ENCODE data around the gene MGLL. TPM values are rescaled to one million over a fixed set of nuclear protein-coding genes. Genes with fewer than 3 reads are reported as not detected.
A peak's percentile ranks its signal among the peaks of the same experiment; 100 is the strongest.
"Not testable (repeated sequence)": the region's sequence is repeated elsewhere in the genome, so short reads cannot be mapped to it uniquely, and the experiment has no call there.

The MGLL gene
- total RNA-seq, 6 experiments from 2014 or later: 97.0 to 168 (median 115) TPM

GRCh38 chr3:127685708-127686511 is 136.4 kb downstream of the MGLL start:
- Histone ChIP-seq H3K4me1 (no peaks in the 10 kb centered on the region), H3K27me3 (no peaks in the 10 kb centered on the region), H3K9me3 (no peaks in the 10 kb centered on the region), H3K27ac (no peak overlapping the region), H3K4me3 (no peak overlapping the region), H3K36me3 (no peaks in the 10 kb centered on the region)
- WGBS (ENCODE audit: insufficient coverage, low coverage, low lambda C conversion rate, missing lambda C conversion rate): 95% methylated on average over 3 of the region's 4 CpGs
- intact Hi-C loops (cut with DNase I): no loop called here
- TF ChIP-seq POLR2A (IDR thresholded peaks at IDR 0.05) (no peak), CTCF (IDR thresholded peaks at IDR 0.05) (no peak)
- ATAC-seq (peak in 1 of 4 donors; percentile 51), DNase-seq (peak in 1 of 3 donors; percentile 22)

GRCh38 chr3:127684871-127685707 is 137.2 kb downstream of the MGLL start:
- 70% methylated on average over 2 of the region's 22 CpGs for WGBS (ENCODE audit: insufficient coverage, low coverage, low lambda C conversion rate, missing lambda C conversion rate)
- DNase-seq: peak; percentile 18 to 49 (median 42)

GRCh38 chr3:127682561-127682960 is 139.8 kb downstream of the MGLL start:
- Histone ChIP-seq H3K9me3 (no peaks in the 10 kb centered on the region), H3K4me3 (no peak overlapping the region), H3K27me3 (no peaks in the 10 kb centered on the region), H3K4me1 (no peaks in the 10 kb centered on the region), H3K36me3 (no peaks in the 10 kb centered on the region), H3K27ac (no peak overlapping the region)
- 80% methylated on average over 2 of the region's 8 CpGs for WGBS (ENCODE audit: insufficient coverage, low coverage, low lambda C conversion rate, missing lambda C conversion rate)
- intact Hi-C loops (cut with DNase I): no loop called here
- no peak for ATAC-seq
- TF ChIP-seq POLR2A (IDR thresholded peaks at IDR 0.05) (no peak), CTCF (IDR thresholded peaks at IDR 0.05) (no peak)
- DNase-seq: peak; percentile 8 to 49 (median 44)

More at GRCh38 chr3:127684871-127685707, 137.2 kb downstream of the MGLL start:
- Histone ChIP-seq H3K27ac (no peak overlapping the region), H3K4me1 (no peaks in the 10 kb centered on the region), H3K27me3 (no peaks in the 10 kb centered on the region), H3K36me3 (no peaks in the 10 kb centered on the region), H3K4me3 (no peak overlapping the region), H3K9me3 (no peaks in the 10 kb centered on the region)
- ATAC-seq: peak; percentile 15 to 58 (median 54)
- TF ChIP-seq POLR2A (IDR thresholded peaks at IDR 0.05): no peak
- no peak for TF ChIP-seq CTCF (IDR thresholded peaks at IDR 0.05)
- intact Hi-C loops (cut with DNase I): no loop called here

GRCh38 chr3:127682175-127682554 is 140.2 kb downstream of the MGLL start:
- H3K27ac ChIP-seq; H3K27me3 ChIP-seq; H3K4me3 ChIP-seq; ATAC-seq; H3K4me1 ChIP-seq; H3K9me3 ChIP-seq; H3K36me3 ChIP-seq; intact Hi-C loops (cut with DNase I): not testable (repeated sequence)
- peak in 2 of 3 donors; percentile 3 to 22 for DNase-seq
- WGBS (ENCODE audit: insufficient coverage, low coverage, low lambda C conversion rate, missing lambda C conversion rate): 66% methylated on average over 3 of the region's 6 CpGs

GRCh38 chr3:127680798-127681221 is 141.5 kb downstream of the MGLL start:
- Histone ChIP-seq H3K27me3 (no peaks in the 10 kb centered on the region), H3K9me3 (no peaks in the 10 kb centered on the region), H3K4me1 (no peaks in the 10 kb centered on the region), H3K36me3 (no peaks in the 10 kb centered on the region), H3K27ac (no peak overlapping the region), H3K4me3 (no peak overlapping the region)
- ATAC-seq (no peak), DNase-seq (peak in 2 of 3 donors; percentile 37 to 45)
- WGBS (ENCODE audit: insufficient coverage, low coverage, low lambda C conversion rate, missing lambda C conversion rate): no CpG with 5 or more reads among the region's 1 CpG
- TF ChIP-seq CTCF (IDR thresholded peaks at IDR 0.05) (no peak), POLR2A (IDR thresholded peaks at IDR 0.05) (no peak)
- intact Hi-C loops (cut with DNase I): no loop called here

Measured in right lobe of liver (tissue), 6 donors.